Activated CD8-positive, alpha-beta T cell treated with anti-CD3 and anti-CD28 coated beads for 36 hours (primary cell): ENCODE measurements around the gene TRANK1. TPM values are rescaled to one million over a fixed set of nuclear protein-coding genes. Genes with fewer than 3 reads are reported as not detected.

ENCODE experiments used
- ATAC-seq: fragments of 200-7000 bp; cut with Tn5 transposase; one replicate; pipeline ENCODE4 v1.10.0; 2021; ENCODE audit warnings: mild to moderate bottlenecking, moderate library complexity
- CTCF ChIA-PET: fragments of 350-600 bp; sonication (Branson Sonifier 250); formaldehyde crosslinking; loops from one replicate; lab custom pipeline; 2021; ENCODE audit warnings: antibody characterized with exemption; lab: Charles Lee
- POLR2A ChIA-PET: fragments of 350-600 bp; sonication (Branson Sonifier 250); formaldehyde crosslinking; loops from one replicate; lab custom pipeline; 2021; ENCODE audit warnings: antibody characterized with exemption; lab: Charles Lee
- DNase-seq: peaks from one replicate; pipeline ENCODE4 v3.0.0-alpha.2; 2020
- H3K27ac Mint-ChIP-seq: one replicate; pipeline ENCODE4 v1.8.0; 2021; ENCODE audit warnings: mild to moderate bottlenecking, mixed read lengths
- H3K27me3 Mint-ChIP-seq: one replicate; pipeline ENCODE4 v1.8.0; 2021; ENCODE audit warnings: mixed read lengths
- H3K36me3 Mint-ChIP-seq: one replicate; pipeline ENCODE4 v1.8.0; 2021; ENCODE audit warnings: low read depth, mixed read lengths
- H3K4me1 Mint-ChIP-seq: one replicate; pipeline ENCODE4 v1.8.0; 2021; ENCODE audit warnings: low read depth, mixed read lengths
- H3K4me3 Mint-ChIP-seq: one replicate; pipeline ENCODE4 v1.8.0; 2021; ENCODE audit warnings: mild to moderate bottlenecking, moderate library complexity, mixed read lengths
- H3K9me3 Mint-ChIP-seq: one replicate; pipeline ENCODE4 v1.8.0; 2021; ENCODE audit warnings: mixed read lengths
- CTCF ChIP-seq: fragments of 200-600 bp; IDR thresholded peaks from one replicate; pipeline ENCODE4 v1.8.0; 2022; ENCODE audit warnings: antibody characterized with exemption, mild to moderate bottlenecking
- intact Hi-C: fragments of 100-400 bp; cut with micrococcal nuclease; formaldehyde crosslinking; loops from one replicate; pipeline ENCODE4 v1.10.0; 2022
- total RNA-seq, 2 experiments: library from RNA; stranded (reverse); gene quantifications; one replicate each; pipeline ENCODE4 v1.2.3, GENCODE V29; 2021

Gene TRANK1
- total RNA-seq, 2 experiments from 2014 or later, result 16.0 to 17.4 TPM

GRCh38 chr3:36991147-36991546 lies 46.3 kb upstream of the TRANK1 start:
- ChIA-PET CTCF (interaction anchor here (1.0 to 2.6 kb wide), 2 partner anchors 11 to 32 kb away, joined by 3 to 8 read pairs; no protein-coding TSS in a partner anchor), POLR2A (interaction anchor here (3.6 kb wide), 1 partner anchor 46 kb away, joined by 20 read pairs; the partner anchor contains the start of gene TRANK1)
- H3K36me3 Mint-ChIP-seq, result peaks cover 43% of the 10 kb centered on the region
- peaks cover 40% of the 10 kb centered on the region for H3K4me1 Mint-ChIP-seq
- H3K4me3 Mint-ChIP-seq, result no peak overlapping the region
- TF ChIP-seq CTCF, result no peak
- peak; percentile 35 for DNase-seq
- no peaks in the 10 kb centered on the region for H3K27me3 Mint-ChIP-seq
- no peak overlapping the region for H3K27ac Mint-ChIP-seq
- intact Hi-C loops, result loop anchor here (10.0 kb wide), 1 partner anchor 224 kb away; no protein-coding TSS in a partner anchor
- ATAC-seq, result no peak
- no peaks in the 10 kb centered on the region for H3K9me3 Mint-ChIP-seq

- DNase-seq (no peak), ATAC-seq (no peak)
- TF ChIP-seq CTCF, result no peak
- no peak overlapping the region for H3K27ac Mint-ChIP-seq
- peaks cover 41% of the 10 kb centered on the region for H3K4me1 Mint-ChIP-seq
- ChIA-PET POLR2A (no interaction called here), CTCF (interaction anchor here (0.8 to 1.6 kb wide), 6 partner anchors 32 to 122 kb away, joined by 3 to 7 read pairs (median 4); no protein-coding TSS in a partner anchor)
- H3K36me3 Mint-ChIP-seq, result peaks cover 52% of the 10 kb centered on the region
- no peaks in the 10 kb centered on the region for H3K9me3 Mint-ChIP-seq
- no peaks in the 10 kb centered on the region for H3K27me3 Mint-ChIP-seq
- peak overlapping the region; percentile 59 for H3K4me3 Mint-ChIP-seq
- intact Hi-C loops, result no loop called here
Measured at GRCh38 chr3:36989568-36989967, 44.7 kb upstream of the TRANK1 start.

GRCh38 chr3:36989005-36989404 lies 44.2 kb upstream of the TRANK1 start:
- intact Hi-C loops, result no loop called here
- Mint-ChIP-seq H3K27me3 (no peaks in the 10 kb centered on the region), H3K27ac (no peak overlapping the region), H3K36me3 (peaks cover 56% of the 10 kb centered on the region), H3K4me3 (peak overlapping the region; percentile 59), H3K9me3 (no peaks in the 10 kb centered on the region), H3K4me1 (peaks cover 41% of the 10 kb centered on the region)
- TF ChIP-seq CTCF, result no peak
- ChIA-PET CTCF (interaction anchor here (0.8 to 1.6 kb wide), 7 partner anchors 29 to 121 kb away, joined by 3 to 7 read pairs (median 4); no protein-coding TSS in a partner anchor), POLR2A (no interaction called here)
- DNase-seq (no peak), ATAC-seq (no peak)

GRCh38 chr3:36988356-36988755 lies 43.5 kb upstream of the TRANK1 start:
- H3K4me1 Mint-ChIP-seq, result peaks cover 41% of the 10 kb centered on the region
- CTCF ChIA-PET, result interaction anchor here (1.0 to 1.6 kb wide), 5 partner anchors 28 to 121 kb away, joined by 3 to 4 read pairs (median 3); no protein-coding TSS in a partner anchor
- no peaks in the 10 kb centered on the region for H3K27me3 Mint-ChIP-seq

More at GRCh38 chr3:36988356-36988755, 43.5 kb upstream of the TRANK1 start:
- peak overlapping the region; percentile 18 for H3K27ac Mint-ChIP-seq
- TF ChIP-seq CTCF, result no peak
- ATAC-seq (no peak), DNase-seq (no peak)
- H3K9me3 Mint-ChIP-seq, result no peaks in the 10 kb centered on the region
- peak overlapping the region; percentile 38 for H3K4me3 Mint-ChIP-seq
- H3K36me3 Mint-ChIP-seq, result peaks cover 63% of the 10 kb centered on the region
- intact Hi-C loops, result no loop called here
- POLR2A ChIA-PET, result no interaction called here
